Progenitor cell of endocrine pancreas (in vitro differentiated cells): Measurements from ENCODE around the gene HSPA9. TPM values are rescaled to one million over a fixed set of nuclear protein-coding genes. Genes with fewer than 3 reads are reported as not detected.
"Not testable (repeated sequence)": the region's sequence is repeated elsewhere in the genome, so short reads cannot be mapped to it uniquely, and the experiment has no call there.

ENCODE experiments used
- DNase-seq: peaks from one replicate; pipeline ENCODE4 v3.0.0; 2021; ENCODE audit warnings: low spot score; ENCODE audit not compliant: unreplicated experiment
- H3K27ac Mint-ChIP-seq: 2 replicates; pipeline ENCODE4 v1.8.0; 2021; ENCODE audit warnings: mild to moderate bottlenecking, moderate library complexity, mixed read lengths
- H3K27me3 Mint-ChIP-seq: 2 replicates; pipeline ENCODE4 v1.8.0; 2021; ENCODE audit warnings: mixed read lengths
- H3K36me3 Mint-ChIP-seq: 2 replicates; pipeline ENCODE4 v1.8.0; 2022; ENCODE audit warnings: mixed read lengths; ENCODE audit not compliant: insufficient read depth
- H3K4me1 Mint-ChIP-seq: 2 replicates; pipeline ENCODE4 v1.8.0; 2021; ENCODE audit warnings: low read depth, mixed read lengths
- H3K4me3 Mint-ChIP-seq: 2 replicates; pipeline ENCODE4 v1.8.0; 2021; ENCODE audit warnings: low read depth, mild to moderate bottlenecking, moderate library complexity, mixed read lengths
- H3K9me3 Mint-ChIP-seq: 2 replicates; pipeline ENCODE4 v1.8.0; 2021; ENCODE audit warnings: low read depth, mixed read lengths
- CTCF ChIP-seq: fragments of 200-600 bp; sonication (generic); IDR thresholded peaks from one replicate; pipeline ENCODE4 v1.5.0; 2021; ENCODE audit warnings: antibody characterized with exemption, mild to moderate bottlenecking; ENCODE audit not compliant: unreplicated experiment
- total RNA-seq: library from RNA; stranded (reverse); gene quantifications from 2 replicates; pipeline ENCODE4 v1.2.1, GENCODE V29; 2021

Gene HSPA9
- total RNA-seq, 1 donor from 2014 or later, result 174 TPM

GRCh38 chr5:138514021-138514420, 61.2 kb downstream of the HSPA9 start:
- Mint-ChIP-seq H3K27me3 (no peaks in the 10 kb centered on the region), H3K36me3 (peaks cover 19% of the 10 kb centered on the region), H3K9me3 (no peaks in the 10 kb centered on the region), H3K4me3 (no peak overlapping the region), H3K27ac (no peak overlapping the region), H3K4me1 (no peaks in the 10 kb centered on the region)
- no peak for TF ChIP-seq CTCF
- no peak for DNase-seq

- Mint-ChIP-seq H3K27me3 (no peaks in the 10 kb centered on the region), H3K4me3 (no peak overlapping the region), H3K27ac (no peak overlapping the region), H3K4me1 (no peaks in the 10 kb centered on the region), H3K9me3 (no peaks in the 10 kb centered on the region), H3K36me3 (peaks cover 11% of the 10 kb centered on the region)
- DNase-seq, result no peak
- TF ChIP-seq CTCF, result no peak
Measured at GRCh38 chr5:138508958-138509357, 66.2 kb downstream of the HSPA9 start.

GRCh38 chr5:138507485-138507884, 67.7 kb downstream of the HSPA9 start:
- not testable (repeated sequence) for H3K4me3 Mint-ChIP-seq, H3K27me3 Mint-ChIP-seq, H3K9me3 Mint-ChIP-seq, DNase-seq, H3K4me1 Mint-ChIP-seq, H3K36me3 Mint-ChIP-seq
- H3K27ac Mint-ChIP-seq, result peak overlapping the region; percentile 88

GRCh38 chr5:138506370-138507306, 68.6 kb downstream of the HSPA9 start:
- no peaks in the 10 kb centered on the region for H3K27me3 Mint-ChIP-seq
- H3K36me3 Mint-ChIP-seq, result peaks cover 9% of the 10 kb centered on the region
- H3K9me3 Mint-ChIP-seq, result no peaks in the 10 kb centered on the region
- no peak overlapping the region for H3K4me3 Mint-ChIP-seq
- TF ChIP-seq CTCF, result no peak
- no peak overlapping the region for H3K27ac Mint-ChIP-seq
- no peaks in the 10 kb centered on the region for H3K4me1 Mint-ChIP-seq
- DNase-seq, result no peak

GRCh38 chr5:138504799-138505198, 70.4 kb downstream of the HSPA9 start:
- no peak for TF ChIP-seq CTCF
- no peak for DNase-seq
- Mint-ChIP-seq H3K4me1 (no peaks in the 10 kb centered on the region), H3K4me3 (no peak overlapping the region), H3K27ac (peak overlapping the region; percentile 16), H3K9me3 (no peaks in the 10 kb centered on the region), H3K36me3 (peaks cover 4% of the 10 kb centered on the region), H3K27me3 (no peaks in the 10 kb centered on the region)

Other genes with a start within 250 kb of the HSPA9 start
- 10.6 and 11.5 TPM in 2 replicates for gene CDC25C, start 243.6 kb downstream of the HSPA9 start, total RNA-seq
- 56.6 TPM in 2 replicates for gene FAM53C, start 237.1 kb downstream of the HSPA9 start, total RNA-seq
- gene KDM3B, start 222.7 kb downstream of the HSPA9 start, total RNA-seq, result 118 and 126 TPM in 2 replicates
- 20.0 and 22.1 TPM in 2 replicates for gene REEP2, start 136.3 kb downstream of the HSPA9 start, total RNA-seq
- 49.5 and 56.2 TPM in 2 replicates for gene EGR1, start 109.9 kb downstream of the HSPA9 start, total RNA-seq
- 73.1 and 77.6 TPM in 2 replicates for gene ETF1, start 32.2 kb downstream of the HSPA9 start, total RNA-seq
- gene CTNNA1, start 178.0 kb upstream of the HSPA9 start, total RNA-seq, result 384 and 394 TPM in 2 replicates